Suprapubic skin (tissue), 4 donors: ENCODE results near the gene EML1.

Experiments used
- POLR2A ChIP-seq, 2 donors: fragments of 450-650 bp; IDR thresholded peaks; one replicate each; pipeline ENCODE4 v1.6.1; 2017; ENCODE audit warnings: antibody characterized with exemption in 2 of 2, mild to moderate bottlenecking in 2 of 2, moderate library complexity in 2 of 2
- POLR2AphosphoS5 ChIP-seq, 3 donors: sonication (generic); formaldehyde crosslinking; IDR thresholded peaks; one replicate each; pipeline ENCODE4 v1.6.1; 2017; ENCODE audit warnings: antibody characterized with exemption in 3 of 3
- TF ChIP-seq, protein P1 (sequence below), 2 donors: fragments of 200-600 bp in 1 of 2; fragments of 450-650 bp in 1 of 2; sonication (generic) in 1 of 2; IDR thresholded peaks; one replicate each; pipeline ENCODE4 v1.5.1; 2016 to 2019; ENCODE audit warnings: antibody characterized with exemption in 2 of 2, mild to moderate bottlenecking in 1 of 2, moderate library complexity in 1 of 2

DNA sequence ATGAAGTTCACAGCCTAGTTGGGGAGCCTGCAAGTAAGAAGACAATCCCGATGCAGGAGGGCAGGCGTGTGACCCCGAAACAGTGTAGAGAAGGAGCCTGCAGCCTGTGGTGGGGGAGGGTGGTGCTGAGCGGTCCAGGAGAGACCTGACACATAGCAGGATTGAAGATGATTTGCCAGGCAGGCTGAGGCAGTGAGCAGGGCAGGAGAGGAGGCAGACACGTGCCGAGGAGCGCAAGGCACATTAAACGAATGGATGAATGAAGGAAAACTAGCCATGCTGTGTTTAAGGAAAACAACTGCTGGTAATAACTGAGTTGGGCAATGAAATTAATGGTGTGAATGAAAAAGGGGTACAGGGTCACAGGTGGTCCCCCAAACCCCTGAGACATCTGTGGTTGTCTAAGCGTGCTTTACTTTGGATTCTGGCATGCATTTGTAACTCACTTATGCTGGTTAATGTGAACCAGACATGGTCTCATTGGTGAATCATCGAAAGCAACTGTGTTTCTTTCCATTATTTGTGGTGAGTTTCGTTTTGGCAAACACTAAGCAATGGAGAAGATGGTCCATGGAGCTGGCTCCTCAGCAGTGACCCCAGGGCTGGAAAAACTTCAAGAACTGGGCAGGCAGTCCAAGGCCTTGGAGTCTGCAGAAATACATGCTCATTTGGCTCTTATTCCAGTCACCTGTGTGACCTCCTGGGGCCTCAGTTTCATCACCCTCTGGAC, 175.1 kb downstream of the EML1 start:
- TF ChIP-seq, protein P1, sequence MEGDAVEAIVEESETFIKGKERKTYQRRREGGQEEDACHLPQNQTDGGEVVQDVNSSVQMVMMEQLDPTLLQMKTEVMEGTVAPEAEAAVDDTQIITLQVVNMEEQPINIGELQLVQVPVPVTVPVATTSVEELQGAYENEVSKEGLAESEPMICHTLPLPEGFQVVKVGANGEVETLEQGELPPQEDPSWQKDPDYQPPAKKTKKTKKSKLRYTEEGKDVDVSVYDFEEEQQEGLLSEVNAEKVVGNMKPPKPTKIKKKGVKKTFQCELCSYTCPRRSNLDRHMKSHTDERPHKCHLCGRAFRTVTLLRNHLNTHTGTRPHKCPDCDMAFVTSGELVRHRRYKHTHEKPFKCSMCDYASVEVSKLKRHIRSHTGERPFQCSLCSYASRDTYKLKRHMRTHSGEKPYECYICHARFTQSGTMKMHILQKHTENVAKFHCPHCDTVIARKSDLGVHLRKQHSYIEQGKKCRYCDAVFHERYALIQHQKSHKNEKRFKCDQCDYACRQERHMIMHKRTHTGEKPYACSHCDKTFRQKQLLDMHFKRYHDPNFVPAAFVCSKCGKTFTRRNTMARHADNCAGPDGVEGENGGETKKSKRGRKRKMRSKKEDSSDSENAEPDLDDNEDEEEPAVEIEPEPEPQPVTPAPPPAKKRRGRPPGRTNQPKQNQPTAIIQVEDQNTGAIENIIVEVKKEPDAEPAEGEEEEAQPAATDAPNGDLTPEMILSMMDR (IDR thresholded peaks at IDR 0.05) = no peak
- TF ChIP-seq POLR2A (IDR thresholded peaks at IDR 0.05) (no peak), POLR2AphosphoS5 (IDR thresholded peaks at IDR 0.05) (no peak)
